A549 (cell line): Measurements from ENCODE around the gene ZER1. TPM values are rescaled to one million over a fixed set of nuclear protein-coding genes. Genes with fewer than 3 reads are reported as not detected.

Experiments
- ATAC-seq, 2 experiments: fragments of 200-7000 bp in 1 of 2; fragments of >200 bp in 1 of 2; cut with Nextera tagmentation in 1 of 2; cut with Tn5 transposase in 1 of 2; 3 replicates each; pipeline versions ENCODE4 v1.8.0 to v1.9.1; 2018 to 2020; ENCODE audit warnings: mild to moderate bottlenecking in 1 of 2, moderate library complexity in 1 of 2
- CTCF ChIA-PET: fragments of 300-600 bp; sonication (Branson Sonifier 250); formaldehyde crosslinking; extraction: SDS; loops from one replicate; lab custom pipeline; 2021; ENCODE audit warnings: antibody characterized with exemption, inconsistent platforms; lab: Yijun Ruan, JAX
- POLR2A ChIA-PET: fragments of 350-600 bp; formaldehyde crosslinking; extraction: SDS; loops from one replicate; lab custom pipeline; 2021; ENCODE audit warnings: antibody characterized with exemption, inconsistent platforms; lab: Yijun Ruan, JAX
- DNase-seq, 2 experiments: peaks; one replicate each; pipeline versions ENCODE4 v3.0.0 to v3.0.0-alpha.2; 2011 to 2016; ENCODE audit warnings: low read depth in 1 of 2, low spot score in 1 of 2
- FAIRE-seq: peaks from 2 replicates; lab custom pipeline; 2011; peaks lifted over from hg19 to GRCh38; lab: Jason Lieb, UNC
- H3K27ac ChIP-seq, 2 experiments: fragments of >200 bp; sonication (Bioruptor Twin); formaldehyde crosslinking; 3 replicates each; pipeline ENCODE4 v1.5.1; 2016 to 2017
- H3K4me1 ChIP-seq: fragments of >200 bp; sonication (Bioruptor Twin); formaldehyde crosslinking; 3 replicates; pipeline ENCODE4 v1.6.1; 2016
- H3K4me2 ChIP-seq: fragments of >200 bp; sonication (Bioruptor Twin); formaldehyde crosslinking; 3 replicates; pipeline ENCODE4 v1.6.1; 2016
- H3K4me3 ChIP-seq: fragments of >200 bp; sonication (Bioruptor Twin); formaldehyde crosslinking; 3 replicates; pipeline ENCODE4 v1.5.1; 2016
- H3K9me3 ChIP-seq: fragments of >200 bp; sonication (Bioruptor Twin); formaldehyde crosslinking; 3 replicates; pipeline ENCODE4 v1.6.1; 2016
- ATOH8 ChIP-seq: fragments of 250-450 bp; sonication (Bioruptor Pico); IDR thresholded peaks from 2 replicates; pipeline ENCODE4 v1.5.0; 2020; ENCODE audit warnings: low read depth, mild to moderate bottlenecking, moderate library complexity
- CEBPB ChIP-seq, 2 experiments: fragments of >200 bp in 1 of 2; sonication (Bioruptor Twin) in 1 of 2; formaldehyde crosslinking in 1 of 2; IDR thresholded peaks; 2 replicates each; pipeline ENCODE4 v1.6.1; 2012 to 2016
- CHD2 ChIP-seq: fragments of 150-350 bp; IDR thresholded peaks from 2 replicates; pipeline ENCODE4 v1.6.1; 2014; ENCODE audit warnings: low read length; ENCODE audit not compliant: partially characterized antibody
- CTCF ChIP-seq: fragments of >200 bp; sonication (Bioruptor Twin); formaldehyde crosslinking; IDR thresholded peaks from 3 replicates; pipeline ENCODE4 v1.5.1; 2016
- E2F6 ChIP-seq: IDR thresholded peaks from 2 replicates; pipeline ENCODE4 v1.6.1; 2012; ENCODE audit warnings: low read depth, borderline replicate concordance
- EHMT2 ChIP-seq: fragments of 200-600 bp; sonication (generic); IDR thresholded peaks from 2 replicates; pipeline ENCODE4 v1.6.1; 2016; ENCODE audit warnings: antibody characterized with exemption, low read depth, mild to moderate bottlenecking, moderate library complexity
- ELK1 ChIP-seq: fragments of 150-350 bp; IDR thresholded peaks from 2 replicates; pipeline ENCODE4 v1.6.1; 2014; ENCODE audit warnings: low read depth, mild to moderate bottlenecking, low read length
- EP300 ChIP-seq, 2 experiments: fragments of >200 bp; sonication (Bioruptor Twin); formaldehyde crosslinking; IDR thresholded peaks; 2 replicates in 1 of 2; 3 replicates in 1 of 2; pipeline ENCODE4 v1.6.1; 2016 to 2017
- GATA3 ChIP-seq: IDR thresholded peaks from 2 replicates; pipeline ENCODE4 v1.6.1; 2012; ENCODE audit warnings: borderline replicate concordance
- HES2 ChIP-seq: fragments of >200 bp; sonication (Bioruptor Twin); formaldehyde crosslinking; IDR thresholded peaks from 2 replicates; pipeline ENCODE4 v1.6.1; 2016
- HMGXB4 ChIP-seq: fragments of 250-450 bp; sonication (Bioruptor Pico); IDR thresholded peaks from 2 replicates; pipeline ENCODE4 v1.5.0; 2021; ENCODE audit warnings: mild to moderate bottlenecking, moderate library complexity, borderline replicate concordance
- HOXA7 ChIP-seq: fragments of 250-450 bp; sonication (Bioruptor Pico); IDR thresholded peaks from 2 replicates; pipeline ENCODE4 v1.5.0; 2020; ENCODE audit warnings: mild to moderate bottlenecking, moderate library complexity
- HOXB13 ChIP-seq: fragments of 250-450 bp; sonication (Bioruptor Pico); IDR thresholded peaks from 2 replicates; pipeline ENCODE4 v1.5.0; 2020; ENCODE audit warnings: low read depth, mild to moderate bottlenecking, moderate library complexity
- HOXB5 ChIP-seq: fragments of 250-450 bp; sonication (Bioruptor Pico); IDR thresholded peaks from 2 replicates; pipeline ENCODE4 v1.5.0; 2020; ENCODE audit warnings: mild to moderate bottlenecking, moderate library complexity
- JUN ChIP-seq, 2 experiments: fragments of >200 bp; sonication (Bioruptor Twin); formaldehyde crosslinking; IDR thresholded peaks; 2 replicates in 1 of 2; 3 replicates in 1 of 2; pipeline ENCODE4 v1.6.1; 2016 to 2017
- JUNB ChIP-seq: fragments of >200 bp; sonication (Bioruptor Twin); formaldehyde crosslinking; IDR thresholded peaks from 2 replicates; pipeline ENCODE4 v1.6.1; 2016
- KDM5A ChIP-seq: fragments of 200-600 bp; sonication (generic); IDR thresholded peaks from 2 replicates; pipeline ENCODE4 v1.6.1; 2016; ENCODE audit warnings: antibody characterized with exemption, mild to moderate bottlenecking
- MAFK ChIP-seq: fragments of 450-650 bp; IDR thresholded peaks from 2 replicates; pipeline ENCODE4 v1.6.1; 2014; ENCODE audit not compliant: partially characterized antibody
- NFE2L2 ChIP-seq: fragments of 150-350 bp; conservative IDR thresholded peaks from 2 replicates; pipeline ENCODE4 v1.6.1; 2014; ENCODE audit warnings: low read length
- NR3C1 ChIP-seq: fragments of >200 bp; sonication (Bioruptor Twin); formaldehyde crosslinking; IDR thresholded peaks from 3 replicates; pipeline ENCODE4 v1.6.1; 2017
- POLR2A ChIP-seq: IDR thresholded peaks from 2 replicates; pipeline ENCODE4 v1.6.1; 2012; ENCODE audit warnings: mild to moderate bottlenecking, low read length
- RARB ChIP-seq: fragments of 250-450 bp; sonication (Bioruptor Pico); IDR thresholded peaks from 2 replicates; pipeline ENCODE4 v1.8.0; 2021; ENCODE audit warnings: mild to moderate bottlenecking, moderate library complexity
- RFX5 ChIP-seq: fragments of 450-650 bp; IDR thresholded peaks from 2 replicates; pipeline ENCODE4 v1.7.1; 2014; ENCODE audit warnings: antibody characterized with exemption, mild to moderate bottlenecking, moderate library complexity
- RNF2 ChIP-seq: fragments of 200-600 bp; sonication (generic); IDR thresholded peaks from 2 replicates; pipeline ENCODE4 v1.6.1; 2016; ENCODE audit warnings: low read depth, mild to moderate bottlenecking, antibody characterized with exemption, moderate library complexity, borderline replicate concordance
- TP53 ChIP-seq: fragments of 250-450 bp; sonication (Bioruptor Pico); IDR thresholded peaks from 2 replicates; pipeline ENCODE4 v1.5.0; 2021; ENCODE audit warnings: mild to moderate bottlenecking, moderate library complexity
- ZC3H11A ChIP-seq: fragments of 450-650 bp; IDR thresholded peaks from 2 replicates; pipeline ENCODE4 v1.6.1; 2014; ENCODE audit warnings: antibody characterized with exemption, mild to moderate bottlenecking
- ZNF302 ChIP-seq: fragments of 250-450 bp; sonication (Bioruptor Pico); IDR thresholded peaks from 2 replicates; pipeline ENCODE4 v1.9.0; 2021; ENCODE audit warnings: inconsistent platforms, mild to moderate bottlenecking, moderate library complexity
- ZSCAN20 ChIP-seq: fragments of 250-450 bp; sonication (Bioruptor Pico); IDR thresholded peaks from 2 replicates; pipeline ENCODE4 v1.8.0; 2022; ENCODE audit warnings: mild to moderate bottlenecking, moderate library complexity
- WGBS: methylation state at CpG from one replicate; pipeline ENCODE4 v1.1.6; 2017; ENCODE audit errors: missing lambda C conversion rate; 5-methylcytosine and 5-hydroxymethylcytosine counted together
- polyA plus RNA-seq, 4 experiments: library from polyadenylated mRNA; depleted of rRNA in 3 of 4; stranded (reverse); fragments of >200 nt; fragmentation: RNase III in 1 of 4; extraction: RNeasy Plus Mini Kit Qiagen cat#74134 plus additional on column Dnase treatment in 1 of 4; gene quantifications; 2 replicates in 3 of 4; 3 replicates in 1 of 4; pipeline ENCODE4 v1.2.3, GENCODE V29; 2011 to 2017

Gene ZER1
- polyA plus RNA-seq, 2 of the 4 experiments (the other 2 are of a cell fraction), result 9.1 to 13.4 TPM

GRCh38 chr9:128732576-128732975, 39.2 kb downstream of the ZER1 start:
- ATAC-seq (no peak), FAIRE-seq (no peak), DNase-seq (no peak)
- ChIA-PET POLR2A (interaction anchor here (1.1 kb wide), 2 partner anchors 8 to 97 kb away, joined by 4 to 8 read pairs; partner anchors contain the start of genes SPOUT1 and ZDHHC12), CTCF (interaction anchor here (0.6 to 3.6 kb wide), 46 partner anchors 8 to 380 kb away, joined by 3 to 40 read pairs (median 5); partner anchors contain the start of genes ENDOG, PKN3 and ZDHHC12)
- H3K4me1 ChIP-seq, result no peaks in the 10 kb centered on the region
- TF ChIP-seq JUNB (no peak), E2F6 (no peak), EP300 (IDR thresholded peaks at IDR 0.05) (no peak), JUN (IDR thresholded peaks at IDR 0.05) (no peak), GATA3 (no peak), ZC3H11A (no peak), HOXA7 (CRISPR knock-in tag) (no peak), NR3C1 (no peak), RARB (CRISPR knock-in tag) (no peak)
- no peak overlapping the region for H3K4me3 ChIP-seq
- no peak overlapping the region for H3K4me2 ChIP-seq
- no peak overlapping the region for H3K27ac ChIP-seq
- H3K9me3 ChIP-seq, result no peaks in the 10 kb centered on the region
- WGBS, result 87% methylated on average over 13 of the region's 13 CpGs

- POLR2A ChIA-PET, result no interaction called here
- ATAC-seq, result no peak
- no peak for DNase-seq
- 71% methylated on average over 8 of the region's 9 CpGs for WGBS
- CTCF ChIA-PET, result interaction anchor here (0.6 to 3.6 kb wide), 11 partner anchors 12 to 418 kb away, joined by 3 to 40 read pairs (median 8); partner anchors contain the start of gene ENDOG
- H3K27ac ChIP-seq, result no peak overlapping the region
- no peak for TF ChIP-seq RFX5
- TF ChIP-seq RNF2, result no peak
- no peak for TF ChIP-seq POLR2A
- TF ChIP-seq ZNF302 (CRISPR knock-in tag), result no peak
- no peak for TF ChIP-seq ATOH8 (CRISPR knock-in tag)
- no peak for TF ChIP-seq HES2
- TF ChIP-seq ELK1, result no peak
- no peak for TF ChIP-seq HOXB5 (CRISPR knock-in tag)
- no peak for TF ChIP-seq CEBPB (IDR thresholded peaks at IDR 0.05)
- TF ChIP-seq KDM5A, result no peak
- TF ChIP-seq MAFK, result no peak
- no peak for TF ChIP-seq TP53 (CRISPR knock-in tag)
- TF ChIP-seq JUN (IDR thresholded peaks at IDR 0.05), result no peak
- TF ChIP-seq HOXB13 (CRISPR knock-in tag), result no peak
- TF ChIP-seq, all 56 proteins: peak for 0
- FAIRE-seq, result no peak
- Histone ChIP-seq H3K9me3 (no peaks in the 10 kb centered on the region), H3K4me1 (no peaks in the 10 kb centered on the region), H3K4me3 (no peak overlapping the region), H3K4me2 (no peak overlapping the region)
Observed at GRCh38 chr9:128731691-128732090, 40.0 kb downstream of the ZER1 start.

GRCh38 chr9:128731093-128731492, 40.6 kb downstream of the ZER1 start:
- H3K9me3 ChIP-seq, result no peaks in the 10 kb centered on the region
- ATAC-seq, result no peak
- H3K27ac ChIP-seq, result no peak overlapping the region
- TF ChIP-seq EHMT2, result no peak
- TF ChIP-seq HMGXB4, result no peak
- no peak for TF ChIP-seq HOXB5 (CRISPR knock-in tag)
- TF ChIP-seq NFE2L2, result no peak
- no peak for TF ChIP-seq ZSCAN20 (CRISPR knock-in tag)
- no peak for TF ChIP-seq ZNF302 (CRISPR knock-in tag)
- TF ChIP-seq JUNB, result no peak
- TF ChIP-seq JUN (IDR thresholded peaks at IDR 0.05), result no peak
- no peak for TF ChIP-seq E2F6
- TF ChIP-seq CTCF, result no peak
- no peak for TF ChIP-seq CHD2
- CTCF ChIA-PET, result interaction anchor here (0.6 to 3.6 kb wide), 8 partner anchors 13 to 1052 kb away, joined by 3 to 40 read pairs (median 3); partner anchors contain the start of gene ENDOG
- no peak overlapping the region for H3K4me2 ChIP-seq
- H3K4me1 ChIP-seq, result no peaks in the 10 kb centered on the region
- no peak overlapping the region for H3K4me3 ChIP-seq
- WGBS, result 90% methylated on average over 13 of the region's 13 CpGs
- POLR2A ChIA-PET, result no interaction called here
- FAIRE-seq, result no peak
- DNase-seq, result no peak
